Measurements from ENCODE around the gene IP6K1. TPM values are rescaled to one million over a fixed set of nuclear protein-coding genes. Genes with fewer than 3 reads are reported as not detected.
"Not testable (repeated sequence)": the region's sequence is repeated elsewhere in the genome, so short reads cannot be mapped to it uniquely, and the experiment has no call there.

The IP6K1 gene
- total RNA-seq, 2 donors from 2014 or later: 54.1 to 56.4 TPM

DNA sequence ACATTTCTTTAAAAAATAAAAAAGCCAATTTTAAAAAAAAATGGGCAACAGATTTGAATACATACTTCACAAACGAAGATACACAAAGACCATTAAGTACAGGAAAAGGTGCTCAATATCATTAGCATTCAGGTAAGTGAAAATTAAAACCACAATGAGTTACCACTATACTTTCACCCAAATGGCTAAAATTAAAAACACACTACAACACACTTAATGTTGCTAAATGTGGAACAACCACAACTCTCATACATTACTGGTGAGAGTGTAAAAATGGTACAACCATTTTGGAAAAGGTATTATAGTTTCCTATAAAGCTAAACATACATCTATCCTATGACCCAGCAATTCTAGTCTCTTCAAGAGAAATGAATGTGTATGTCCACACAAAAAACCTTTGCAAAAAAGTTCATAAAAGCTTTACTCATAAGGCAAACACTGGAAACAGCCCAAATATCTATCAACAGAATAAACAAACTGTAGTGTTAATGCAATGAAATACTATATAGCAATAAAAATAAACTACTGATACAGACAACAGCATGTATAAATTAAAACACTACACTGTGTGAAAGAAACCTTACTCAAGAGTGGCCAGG lies 14.9 kb downstream of the IP6K1 start:
- no peaks in the 10 kb centered on the region for H3K9me3 ChIP-seq (ENCODE audit: control insufficient read depth, low read length, poor library complexity, severe bottlenecking)
- Mint-ChIP-seq H3K4me1 (peaks cover 16% of the 10 kb centered on the region), H3K27me3 (no peaks in the 10 kb centered on the region), H3K36me3 (ENCODE audit: low read depth) (no peaks in the 10 kb centered on the region), H3K27ac (peak overlapping the region; percentile 9), H3K4me3 (no peak overlapping the region)
- ATAC-seq: no peak
- DNase-seq: no peak

DNA sequence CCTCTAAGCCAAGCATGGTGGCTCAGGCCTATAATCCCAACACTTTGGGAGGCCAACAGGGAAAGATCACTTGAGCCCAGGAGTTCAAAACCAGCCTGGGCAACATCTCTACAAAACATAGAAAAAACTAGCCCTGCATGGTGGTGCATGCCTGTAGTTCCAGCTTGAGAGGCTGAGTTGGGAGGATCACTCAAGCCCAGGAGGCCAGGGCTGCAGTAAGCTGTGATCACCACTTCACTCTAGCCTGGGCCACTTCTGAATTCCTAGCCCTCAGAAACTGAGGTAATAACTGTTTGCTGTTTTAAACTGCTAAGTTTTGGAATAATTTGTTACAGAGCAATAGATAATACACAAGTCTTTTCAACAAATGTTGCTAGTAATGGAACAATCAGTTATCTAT lies 16.4 kb downstream of the IP6K1 start:
- ATAC-seq (no peak), DNase-seq (no peak)
- Mint-ChIP-seq H3K27ac (no peak overlapping the region), H3K27me3 (no peaks in the 10 kb centered on the region), H3K4me1 (peaks cover 15% of the 10 kb centered on the region), H3K36me3 (ENCODE audit: low read depth) (no peaks in the 10 kb centered on the region), H3K4me3 (no peak overlapping the region)
- no peaks in the 10 kb centered on the region for H3K9me3 ChIP-seq (ENCODE audit: control insufficient read depth, low read length, poor library complexity, severe bottlenecking)

DNA sequence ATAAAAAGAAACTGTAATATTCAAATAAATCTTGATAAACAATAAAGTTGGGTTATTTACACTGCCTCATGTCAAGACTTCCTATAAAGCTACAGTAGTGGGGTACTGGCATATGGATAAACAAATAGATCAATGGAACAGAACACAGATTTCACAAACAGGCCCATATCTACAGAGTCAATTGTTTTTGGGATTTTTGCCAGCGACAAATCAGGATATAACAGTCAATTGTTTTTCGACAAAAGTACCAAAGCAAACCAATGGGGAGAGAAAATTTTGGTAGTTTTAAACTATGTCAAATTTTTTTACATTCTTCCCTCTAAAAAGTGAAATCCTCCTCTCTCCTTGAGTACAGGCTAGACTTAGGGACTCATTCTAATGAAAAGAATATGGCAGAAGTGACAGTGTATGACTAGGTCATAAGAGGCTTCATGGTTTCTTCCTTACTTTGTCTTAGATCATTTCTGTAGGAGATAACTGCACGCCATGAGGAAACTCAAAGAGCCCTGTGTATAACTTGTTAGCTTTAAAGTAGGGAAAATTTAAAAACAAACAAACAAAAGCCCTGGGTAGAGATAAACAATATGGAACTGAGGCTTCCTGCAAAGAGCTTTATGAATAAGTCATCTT lies 16.9 kb downstream of the IP6K1 start:
- DNase-seq: no peak
- no peak overlapping the region for H3K4me3 Mint-ChIP-seq
- H3K9me3 ChIP-seq (ENCODE audit: control insufficient read depth, low read length, poor library complexity, severe bottlenecking): no peaks in the 10 kb centered on the region
- H3K36me3 Mint-ChIP-seq (ENCODE audit: low read depth): no peaks in the 10 kb centered on the region
- ATAC-seq: no peak
- H3K4me1 Mint-ChIP-seq: peaks cover 17% of the 10 kb centered on the region
- H3K27ac Mint-ChIP-seq: no peak overlapping the region
- H3K27me3 Mint-ChIP-seq: no peaks in the 10 kb centered on the region

DNA sequence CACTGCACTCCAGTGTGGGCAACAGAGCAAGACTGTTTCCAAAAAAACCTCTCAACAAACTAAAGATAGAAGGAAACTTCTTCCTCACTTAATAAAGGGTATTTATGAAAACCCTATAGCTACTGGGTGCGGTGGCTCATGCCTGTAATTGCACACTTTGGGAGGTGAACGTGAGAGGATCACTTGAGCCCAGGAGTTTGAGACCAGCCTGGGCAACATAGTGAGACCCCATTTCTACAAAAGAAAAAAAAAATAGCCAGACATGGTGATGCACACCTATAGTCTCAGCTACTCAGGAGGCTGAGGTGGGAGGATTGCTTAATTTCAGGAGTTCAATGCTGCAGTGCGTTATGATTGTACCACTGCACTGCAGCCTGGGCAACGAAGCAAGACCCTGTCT lies 22.4 kb downstream of the IP6K1 start:
- Mint-ChIP-seq H3K27ac (no peak overlapping the region), H3K27me3 (no peaks in the 10 kb centered on the region), H3K4me1 (peaks cover 13% of the 10 kb centered on the region), H3K4me3 (no peak overlapping the region), H3K36me3 (ENCODE audit: low read depth) (no peaks in the 10 kb centered on the region)
- no peaks in the 10 kb centered on the region for H3K9me3 ChIP-seq (ENCODE audit: control insufficient read depth, low read length, poor library complexity, severe bottlenecking)
- DNase-seq (no peak), ATAC-seq (no peak)

DNA sequence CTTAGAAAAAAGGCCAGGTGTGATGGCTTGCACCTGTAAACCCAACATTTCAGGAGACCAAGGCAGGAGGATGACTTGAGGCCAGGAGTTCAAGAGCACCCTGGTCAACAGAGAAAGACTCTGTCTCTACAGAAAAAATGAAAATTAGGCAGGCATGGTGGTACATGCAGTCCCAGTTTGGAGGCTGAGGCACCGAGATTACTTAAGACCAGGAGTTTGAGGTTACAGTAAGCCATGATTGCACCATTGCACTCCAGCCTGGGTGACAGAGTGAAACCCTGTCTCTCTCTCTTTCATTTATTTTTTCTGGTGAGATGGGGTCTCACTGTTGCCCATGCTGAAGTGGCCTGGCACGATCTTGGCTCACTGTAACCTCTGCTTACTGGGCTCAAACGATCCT lies 24.7 kb downstream of the IP6K1 start:
- Mint-ChIP-seq H3K4me3 (no peak overlapping the region), H3K27me3 (no peaks in the 10 kb centered on the region), H3K4me1 (peaks cover 21% of the 10 kb centered on the region), H3K27ac (no peak overlapping the region), H3K36me3 (ENCODE audit: low read depth) (no peaks in the 10 kb centered on the region)
- DNase-seq: no peak
- ATAC-seq: no peak
- no peaks in the 10 kb centered on the region for H3K9me3 ChIP-seq (ENCODE audit: control insufficient read depth, low read length, poor library complexity, severe bottlenecking)

DNA sequence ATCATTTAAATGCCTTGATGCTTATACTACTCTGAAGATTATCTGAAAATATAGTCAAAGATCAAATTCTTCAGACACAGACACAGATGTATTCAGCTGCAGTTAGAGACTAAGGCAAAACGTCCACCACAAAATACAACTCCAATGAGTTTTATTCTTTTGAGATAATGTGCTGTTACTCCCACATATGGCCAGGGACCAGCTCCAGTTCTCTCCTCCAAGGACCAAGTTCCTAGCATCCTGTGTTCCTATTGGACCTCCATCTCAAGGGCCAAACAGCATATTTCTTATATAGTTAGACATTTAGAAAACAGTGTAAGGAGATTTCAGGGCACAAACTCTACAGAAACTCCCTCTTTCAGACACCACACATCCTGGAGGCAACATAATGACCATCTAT lies 27.1 kb downstream of the IP6K1 start:
- H3K27me3 Mint-ChIP-seq: no peaks in the 10 kb centered on the region
- no peak for DNase-seq
- no peak for ATAC-seq
- no peak overlapping the region for H3K27ac Mint-ChIP-seq
- H3K4me1 Mint-ChIP-seq: peaks cover 28% of the 10 kb centered on the region
- H3K36me3 Mint-ChIP-seq (ENCODE audit: low read depth): no peaks in the 10 kb centered on the region
- no peak overlapping the region for H3K4me3 Mint-ChIP-seq
- no peaks in the 10 kb centered on the region for H3K9me3 ChIP-seq (ENCODE audit: control insufficient read depth, low read length, poor library complexity, severe bottlenecking)

DNA sequence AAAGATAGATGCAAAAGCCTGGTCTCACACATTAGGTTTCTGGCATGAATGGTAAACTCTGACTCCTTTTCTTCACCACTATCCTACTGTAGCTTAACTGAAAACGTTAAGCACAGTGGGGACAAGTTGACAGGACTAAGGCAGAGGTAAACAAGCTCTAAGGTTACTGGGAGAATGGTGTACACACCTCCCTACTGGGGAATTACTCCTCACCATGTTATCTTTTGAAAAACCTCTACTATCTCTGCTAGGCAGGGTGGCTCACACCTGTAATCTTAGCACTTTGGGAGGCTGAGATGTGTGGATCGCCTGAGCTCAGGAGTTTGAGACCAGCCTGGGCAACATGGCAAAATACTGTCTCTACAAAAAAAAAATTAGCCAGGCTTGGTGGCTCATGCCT lies 29.1 kb downstream of the IP6K1 start:
- H3K4me3 Mint-ChIP-seq: no peak overlapping the region
- peaks cover 39% of the 10 kb centered on the region for H3K4me1 Mint-ChIP-seq
- DNase-seq: no peak
- ATAC-seq: no peak
- no peaks in the 10 kb centered on the region for H3K9me3 ChIP-seq (ENCODE audit: control insufficient read depth, low read length, poor library complexity, severe bottlenecking)
- H3K27me3 Mint-ChIP-seq: no peaks in the 10 kb centered on the region
- no peaks in the 10 kb centered on the region for H3K36me3 Mint-ChIP-seq (ENCODE audit: low read depth)
- H3K27ac Mint-ChIP-seq: peak overlapping the region; percentile 78

DNA sequence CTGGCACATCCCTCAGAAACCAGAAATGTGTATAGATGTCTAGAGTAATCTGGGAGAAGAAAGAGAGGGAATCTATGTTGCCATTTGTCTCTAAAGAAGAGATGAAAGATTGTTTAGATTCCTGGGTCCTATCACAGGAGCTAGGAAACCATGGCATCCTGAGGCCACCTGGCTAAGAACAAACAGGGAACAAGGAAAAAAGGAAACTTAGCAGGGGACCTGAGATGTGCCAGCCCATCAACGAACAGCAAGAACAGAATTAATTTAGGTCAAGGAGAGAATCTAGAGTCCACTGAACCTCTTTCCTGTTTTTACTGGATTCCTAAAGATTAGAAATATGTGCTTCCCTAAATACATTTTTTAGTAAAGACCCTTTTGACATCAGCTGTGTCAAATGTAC lies 30.3 kb downstream of the IP6K1 start:
- Mint-ChIP-seq H3K4me3 (no peak overlapping the region), H3K4me1 (peaks cover 39% of the 10 kb centered on the region), H3K27me3 (no peaks in the 10 kb centered on the region), H3K36me3 (ENCODE audit: low read depth) (no peaks in the 10 kb centered on the region), H3K27ac (peak overlapping the region; percentile 78)
- DNase-seq: no peak
- no peaks in the 10 kb centered on the region for H3K9me3 ChIP-seq (ENCODE audit: control insufficient read depth, low read length, poor library complexity, severe bottlenecking)
- no peak for ATAC-seq

DNA sequence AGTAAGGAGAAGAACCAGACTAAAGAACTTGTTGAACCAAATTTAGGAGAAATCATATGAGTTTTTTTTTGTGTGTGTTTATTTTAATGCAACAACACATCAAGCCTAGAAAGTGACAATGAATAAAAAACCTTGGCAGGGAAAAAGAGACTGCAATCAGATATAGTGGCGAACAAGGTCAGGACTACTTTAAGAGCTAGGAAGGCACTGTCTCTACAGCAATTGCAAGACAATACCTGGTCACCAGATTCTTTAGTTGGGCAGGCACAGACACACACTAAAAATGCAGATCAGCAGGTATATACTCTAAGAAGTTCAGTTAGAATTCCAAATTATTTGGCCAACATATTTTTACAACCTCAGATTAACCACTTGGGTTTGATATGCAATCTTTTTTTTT lies 31.8 kb downstream of the IP6K1 start:
- H3K36me3 Mint-ChIP-seq (ENCODE audit: low read depth): no peaks in the 10 kb centered on the region
- DNase-seq (no peak), ATAC-seq (no peak)
- H3K9me3 ChIP-seq (ENCODE audit: control insufficient read depth, low read length, poor library complexity, severe bottlenecking): no peaks in the 10 kb centered on the region
- peak overlapping the region; percentile 29 for H3K27ac Mint-ChIP-seq
- H3K4me3 Mint-ChIP-seq: peak overlapping the region; percentile 33
- peaks cover 39% of the 10 kb centered on the region for H3K4me1 Mint-ChIP-seq
- H3K27me3 Mint-ChIP-seq: no peaks in the 10 kb centered on the region

DNA sequence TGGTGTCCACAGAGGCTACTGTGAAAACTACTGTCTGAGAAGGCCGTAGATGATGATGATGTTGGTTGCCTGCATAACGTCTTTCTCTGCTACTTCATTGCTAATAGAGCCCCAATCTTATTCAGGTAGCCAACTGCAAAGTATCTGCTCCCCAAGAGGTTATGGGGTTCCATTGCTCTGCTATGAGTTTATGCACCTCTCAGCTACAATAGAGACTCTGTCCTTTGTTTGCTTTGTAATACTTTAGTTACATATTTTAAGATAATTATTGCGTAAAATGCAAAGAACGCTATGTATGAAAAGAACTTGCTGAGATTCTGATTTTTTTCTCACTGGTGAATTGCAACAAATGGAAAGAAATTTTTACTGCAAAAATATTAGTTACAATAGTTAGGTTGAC lies 34.8 kb downstream of the IP6K1 start:
- ATAC-seq (no peak), DNase-seq (no peak)
- no peak overlapping the region for H3K27ac Mint-ChIP-seq
- peaks cover 2% of the 10 kb centered on the region for H3K36me3 Mint-ChIP-seq (ENCODE audit: low read depth)
- H3K4me1 Mint-ChIP-seq: peaks cover 29% of the 10 kb centered on the region
- H3K27me3 Mint-ChIP-seq: no peaks in the 10 kb centered on the region
- no peaks in the 10 kb centered on the region for H3K9me3 ChIP-seq (ENCODE audit: control insufficient read depth, low read length, poor library complexity, severe bottlenecking)
- H3K4me3 Mint-ChIP-seq: no peak overlapping the region

DNA sequence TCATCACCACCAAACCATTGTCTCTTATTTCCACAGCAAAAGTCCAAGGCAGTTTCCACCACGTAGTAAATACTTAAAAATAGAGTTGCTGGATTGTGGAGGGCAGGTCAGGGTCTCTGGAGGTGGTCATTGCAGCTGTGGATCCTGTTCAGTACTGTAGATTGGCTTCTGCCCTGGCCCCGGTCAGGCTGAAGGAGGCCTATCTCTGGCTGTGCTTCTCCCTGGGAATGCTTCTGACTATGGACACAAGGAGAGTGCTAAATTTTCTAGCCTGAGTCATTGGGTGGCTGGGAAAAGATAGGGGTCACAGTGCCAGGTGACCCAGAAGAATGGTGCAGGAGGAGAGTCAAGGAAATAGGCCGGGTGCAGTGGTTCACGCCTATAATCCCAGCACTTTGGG lies 36.3 kb downstream of the IP6K1 start:
- Mint-ChIP-seq H3K4me3 (peak overlapping the region; percentile 12), H3K36me3 (ENCODE audit: low read depth) (peaks cover 2% of the 10 kb centered on the region), H3K27me3 (no peaks in the 10 kb centered on the region), H3K4me1 (peaks cover 23% of the 10 kb centered on the region), H3K27ac (no peak overlapping the region)
- ATAC-seq: no peak
- DNase-seq: no peak
- H3K9me3 ChIP-seq (ENCODE audit: control insufficient read depth, low read length, poor library complexity, severe bottlenecking): no peaks in the 10 kb centered on the region

DNA sequence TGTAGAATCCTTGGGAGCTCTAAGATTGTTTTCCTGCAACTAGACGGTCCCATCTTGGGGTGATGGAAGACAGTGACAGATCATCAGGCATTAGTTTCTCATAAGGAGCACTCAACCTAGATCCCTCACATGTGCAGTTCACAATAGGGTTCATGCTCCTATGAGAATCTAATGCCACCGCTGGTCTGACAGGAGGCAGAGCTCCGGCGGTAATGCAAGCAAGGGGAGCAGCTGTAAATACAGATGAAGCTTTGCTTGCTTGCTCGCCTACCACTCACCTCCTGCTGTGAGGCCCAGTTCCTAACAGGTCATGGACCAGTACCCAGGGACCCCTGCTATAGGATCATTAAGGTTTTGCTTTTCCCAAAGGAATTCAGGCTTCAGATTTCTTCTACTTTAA lies 37.5 kb downstream of the IP6K1 start:
- not testable (repeated sequence) for H3K27me3 Mint-ChIP-seq; H3K4me3 Mint-ChIP-seq; ATAC-seq; H3K27ac Mint-ChIP-seq; H3K9me3 ChIP-seq (ENCODE audit: control insufficient read depth, low read length, poor library complexity, severe bottlenecking); DNase-seq; H3K36me3 Mint-ChIP-seq (ENCODE audit: low read depth)
- H3K4me1 Mint-ChIP-seq: peaks cover 21% of the 10 kb centered on the region

DNA sequence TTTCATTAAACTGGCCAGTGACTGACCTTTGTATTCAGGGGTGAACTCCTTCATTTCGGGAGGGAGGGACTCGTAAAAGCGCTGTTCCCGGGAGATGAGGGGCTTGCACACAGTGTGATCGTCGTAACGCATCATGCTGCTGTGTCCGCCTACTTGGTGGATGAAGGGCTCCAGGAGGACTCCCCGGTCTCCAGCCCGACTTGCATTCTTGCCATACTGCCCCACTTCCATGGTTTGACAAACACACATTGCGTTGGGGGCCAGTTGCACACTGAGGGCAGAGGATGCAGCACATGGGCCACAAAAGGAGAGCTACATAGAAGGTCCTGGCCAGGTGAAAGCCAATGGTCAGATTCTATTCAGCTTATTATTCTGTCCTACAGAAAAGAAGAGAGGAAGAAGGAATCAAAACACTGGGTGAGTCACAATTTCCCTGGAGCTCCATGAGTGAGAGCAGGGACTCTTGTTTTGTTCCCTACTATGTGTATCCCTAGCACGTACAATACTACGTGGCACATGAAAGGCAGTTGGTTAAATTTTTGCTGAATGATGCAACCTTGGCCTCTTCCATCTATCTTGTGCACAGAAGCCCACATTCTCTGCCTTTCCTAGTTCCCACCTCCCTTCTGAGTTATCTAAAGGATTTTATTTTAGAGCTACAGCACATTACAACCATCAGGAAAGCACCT lies 38.4 kb downstream of the IP6K1 start:
- no peak for DNase-seq
- Mint-ChIP-seq H3K4me3 (no peak overlapping the region), H3K27me3 (no peaks in the 10 kb centered on the region), H3K27ac (peak overlapping the region; percentile 54), H3K4me1 (peaks cover 13% of the 10 kb centered on the region), H3K36me3 (ENCODE audit: low read depth) (peaks cover 4% of the 10 kb centered on the region)
- H3K9me3 ChIP-seq (ENCODE audit: control insufficient read depth, low read length, poor library complexity, severe bottlenecking): no peaks in the 10 kb centered on the region
- ATAC-seq: no peak

DNA sequence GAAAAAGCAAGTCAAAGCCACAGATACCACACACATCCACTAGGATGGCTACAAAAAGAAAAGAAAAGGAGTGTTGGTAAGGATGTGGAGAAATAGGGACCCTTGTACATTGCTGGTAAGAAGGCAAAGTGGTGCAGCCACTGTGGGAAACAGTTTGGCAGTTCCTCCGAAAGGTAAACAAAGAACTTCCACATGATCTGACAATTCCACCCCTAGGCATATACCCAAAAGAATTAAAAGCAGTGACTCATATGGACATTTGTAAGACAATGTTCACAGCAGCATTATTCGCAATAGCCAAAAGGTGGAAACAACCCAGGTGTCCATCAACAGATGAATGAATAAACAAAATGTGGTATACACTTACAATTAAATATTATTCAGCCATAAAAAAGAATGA lies 40.4 kb downstream of the IP6K1 start:
- H3K9me3 ChIP-seq (ENCODE audit: control insufficient read depth, low read length, poor library complexity, severe bottlenecking): no peaks in the 10 kb centered on the region
- peaks cover 13% of the 10 kb centered on the region for H3K4me1 Mint-ChIP-seq
- no peak overlapping the region for H3K4me3 Mint-ChIP-seq
- ATAC-seq (no peak), DNase-seq (no peak)
- H3K36me3 Mint-ChIP-seq (ENCODE audit: low read depth): peaks cover 4% of the 10 kb centered on the region
- H3K27me3 Mint-ChIP-seq: no peaks in the 10 kb centered on the region
- H3K27ac Mint-ChIP-seq: no peak overlapping the region

Data from T-helper 17 cell (primary cell).